HEK293 (cell line): ENCODE measurements around the gene EMC7.

Source experiments
- BCL11A ChIP-seq: fragments of 450-650 bp; formaldehyde crosslinking; IDR thresholded peaks from 2 replicates; pipeline ENCODE4 v1.5.1; 2016; ENCODE audit warnings: low read depth, missing biosample characterization, missing genetic modification characterization
- CTCF ChIP-seq: fragments of 450-650 bp; formaldehyde crosslinking; IDR thresholded peaks from 2 replicates; pipeline ENCODE4 v1.5.1; 2016; ENCODE audit warnings: missing biosample characterization, missing genetic modification characterization
- TRIM28 ChIP-seq: IDR thresholded peaks from 2 replicates; pipeline ENCODE4 v1.6.1; 2011; ENCODE audit warnings: low read length, control low read depth, borderline replicate concordance
- ZNF280D ChIP-seq: fragments of 450-650 bp; formaldehyde crosslinking; IDR thresholded peaks from 2 replicates; pipeline ENCODE4 v1.5.1; 2016; ENCODE audit warnings: missing biosample characterization, missing genetic modification characterization
- ZNF292 ChIP-seq: fragments of 450-650 bp; formaldehyde crosslinking; IDR thresholded peaks from 2 replicates; pipeline ENCODE4 v1.5.1; 2016; ENCODE audit warnings: low read depth, missing biosample characterization, missing genetic modification characterization, borderline replicate concordance
- ZNF560 ChIP-seq: fragments of 450-650 bp; formaldehyde crosslinking; IDR thresholded peaks from 2 replicates; pipeline ENCODE4 v1.5.1; 2017; ENCODE audit warnings: missing biosample characterization, missing genetic modification characterization, borderline replicate concordance
- ZSCAN30 ChIP-seq: fragments of 450-650 bp; IDR thresholded peaks from 2 replicates; pipeline ENCODE4 v1.5.1; 2018; ENCODE audit warnings: missing biosample characterization, mild to moderate bottlenecking, missing genetic modification characterization, moderate library complexity

GRCh38 chr15:34116620-34117019 lies 15.0 kb upstream of the EMC7 start:
- no peak for TF ChIP-seq CTCF (tag by site-specific recombination)
- TF ChIP-seq ZNF292 (tag by site-specific recombination), result no peak
- TF ChIP-seq ZSCAN30 (tag by site-specific recombination), result no peak
- TF ChIP-seq BCL11A (tag by site-specific recombination), result no peak
- no peak for TF ChIP-seq ZNF560 (tag by site-specific recombination)
- no peak for TF ChIP-seq ZNF280D (tag by site-specific recombination)
- TF ChIP-seq TRIM28, result no peak
